Astrocyte (in vitro differentiated cells and primary cell): ENCODE data around the gene CHP1.

ENCODE experiments used
- EZH2 ChIP-seq: IDR thresholded peaks from 2 replicates; pipeline ENCODE4 v1.6.1; 2012; ENCODE audit warnings: mild to moderate bottlenecking, low read length, inconsistent platforms; ENCODE audit not compliant: insufficient read depth
- TF ChIP-seq, protein P1 (sequence below): IDR thresholded peaks from 2 replicates; pipeline ENCODE4 v1.5.1; 2011; ENCODE audit warnings: low read depth, mild to moderate bottlenecking, inconsistent platforms, low read length, moderate library complexity; ENCODE audit not compliant: insufficient read depth

DNA sequence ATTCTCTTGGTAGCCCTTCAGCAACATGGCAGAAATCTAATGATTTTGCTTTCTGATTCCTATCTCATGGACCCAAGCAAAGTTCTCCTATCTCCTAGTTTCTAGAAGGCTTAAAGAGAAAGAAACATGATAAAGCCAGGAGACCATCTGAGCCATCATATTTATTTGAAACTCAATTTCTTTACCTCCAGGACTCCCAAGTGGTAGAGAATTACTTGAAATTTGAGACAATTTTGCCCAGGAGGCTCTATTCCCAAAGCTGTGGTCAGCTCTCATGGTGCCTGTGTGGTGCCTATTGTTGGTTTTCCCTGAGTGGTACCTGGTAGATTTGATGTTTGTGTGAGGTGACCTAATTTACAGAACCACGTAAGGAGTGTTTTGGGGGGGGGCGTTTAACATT is 38.8 kb downstream of the CHP1 start:
- TF ChIP-seq, protein P1, sequence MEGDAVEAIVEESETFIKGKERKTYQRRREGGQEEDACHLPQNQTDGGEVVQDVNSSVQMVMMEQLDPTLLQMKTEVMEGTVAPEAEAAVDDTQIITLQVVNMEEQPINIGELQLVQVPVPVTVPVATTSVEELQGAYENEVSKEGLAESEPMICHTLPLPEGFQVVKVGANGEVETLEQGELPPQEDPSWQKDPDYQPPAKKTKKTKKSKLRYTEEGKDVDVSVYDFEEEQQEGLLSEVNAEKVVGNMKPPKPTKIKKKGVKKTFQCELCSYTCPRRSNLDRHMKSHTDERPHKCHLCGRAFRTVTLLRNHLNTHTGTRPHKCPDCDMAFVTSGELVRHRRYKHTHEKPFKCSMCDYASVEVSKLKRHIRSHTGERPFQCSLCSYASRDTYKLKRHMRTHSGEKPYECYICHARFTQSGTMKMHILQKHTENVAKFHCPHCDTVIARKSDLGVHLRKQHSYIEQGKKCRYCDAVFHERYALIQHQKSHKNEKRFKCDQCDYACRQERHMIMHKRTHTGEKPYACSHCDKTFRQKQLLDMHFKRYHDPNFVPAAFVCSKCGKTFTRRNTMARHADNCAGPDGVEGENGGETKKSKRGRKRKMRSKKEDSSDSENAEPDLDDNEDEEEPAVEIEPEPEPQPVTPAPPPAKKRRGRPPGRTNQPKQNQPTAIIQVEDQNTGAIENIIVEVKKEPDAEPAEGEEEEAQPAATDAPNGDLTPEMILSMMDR: no peak
- no peak for TF ChIP-seq EZH2
